OCI-LY7 (cell line): ENCODE measurements around the gene OAF. TPM values are rescaled to one million over a fixed set of nuclear protein-coding genes. Genes with fewer than 3 reads are reported as not detected.
"Not testable (repeated sequence)": the region's sequence is repeated elsewhere in the genome, so short reads cannot be mapped to it uniquely, and the experiment has no call there.

Experiments
- BruUV-seq: library from RNA; stranded (reverse); fragments of 400-500 nt; replicated peaks from 2 replicates; lab custom pipeline; 2021; lab: Mats Ljungman, UMichigan
- CTCF ChIA-PET: fragments of 300-600 bp; sonication (Branson Sonifier 250); formaldehyde crosslinking; loops from one replicate; lab custom pipeline; 2022; ENCODE audit warnings: antibody characterized with exemption; ENCODE audit not compliant: unreplicated experiment; lab: Charles Lee
- POLR2A ChIA-PET: fragments of 300-600 bp; sonication (Branson Sonifier 250); formaldehyde crosslinking; loops from one replicate; lab custom pipeline; 2022; ENCODE audit warnings: antibody characterized with exemption; lab: Charles Lee
- DNase-seq: peaks from one replicate; pipeline ENCODE4 v3.0.0-alpha.2; 2015; ENCODE audit warnings: low spot score
- H2AFZ ChIP-seq: fragments of 200-600 bp; sonication (generic), shearing (Covaris generic); 2 replicates; pipeline ENCODE4 v1.6.1; 2014; ENCODE audit warnings: mild to moderate bottlenecking, antibody characterized with exemption, low read length, moderate library complexity
- H3K27ac ChIP-seq: fragments of 200-600 bp; sonication (generic); 2 replicates; pipeline ENCODE4 v1.5.1; 2014; ENCODE audit warnings: mixed run types, low read depth, mild to moderate bottlenecking, moderate library complexity, low read length, inconsistent platforms; ENCODE audit not compliant: poor library complexity, severe bottlenecking
- H3K36me3 ChIP-seq: fragments of 200-600 bp; sonication (generic); 2 replicates; pipeline ENCODE4 v1.6.1; 2014; ENCODE audit warnings: mild to moderate bottlenecking, antibody characterized with exemption, low read length, moderate library complexity, mixed read lengths; ENCODE audit not compliant: insufficient read depth
- H3K4me1 ChIP-seq: fragments of 200-600 bp; sonication (generic); 2 replicates; pipeline ENCODE4 v1.5.1; 2014; ENCODE audit warnings: mild to moderate bottlenecking, low read length; ENCODE audit not compliant: insufficient read depth, poor library complexity, severe bottlenecking
- H3K4me2 ChIP-seq: fragments of 200-600 bp; sonication (generic); 2 replicates; pipeline ENCODE4 v1.6.1; 2014; ENCODE audit warnings: mild to moderate bottlenecking, low read length
- H3K4me3 ChIP-seq: fragments of 200-600 bp; sonication (generic); 2 replicates; pipeline ENCODE4 v1.5.1; 2014; ENCODE audit warnings: mild to moderate bottlenecking, low read depth, low read length; ENCODE audit not compliant: poor library complexity, severe bottlenecking
- H3K79me2 ChIP-seq: fragments of 200-600 bp; sonication (generic); 2 replicates; pipeline ENCODE4 v1.6.1; 2016; ENCODE audit warnings: low read depth, mild to moderate bottlenecking, low read length, moderate library complexity, mixed read lengths; ENCODE audit not compliant: insufficient read depth
- H3K9me2 ChIP-seq: fragments of 200-600 bp; sonication (generic); 2 replicates; pipeline ENCODE4 v1.6.1; 2016; ENCODE audit warnings: mild to moderate bottlenecking, low read length, mixed read lengths; ENCODE audit not compliant: insufficient read depth
- H3K9me3 ChIP-seq: fragments of 200-600 bp; sonication (generic); 2 replicates; pipeline ENCODE4 v1.6.1; 2014; ENCODE audit warnings: mild to moderate bottlenecking, mixed run types, low read length, mixed read lengths
- H4K20me1 ChIP-seq: fragments of 200-600 bp; sonication (generic); 2 replicates; pipeline ENCODE4 v1.6.1; 2014; ENCODE audit warnings: mild to moderate bottlenecking, antibody characterized with exemption, low read length, moderate library complexity, mixed read lengths; ENCODE audit not compliant: insufficient read depth
- CTCF ChIP-seq: fragments of 200-600 bp; sonication (generic); conservative IDR thresholded peaks from 2 replicates; pipeline ENCODE4 v1.5.1; 2014; ENCODE audit warnings: mild to moderate bottlenecking, antibody characterized with exemption, low read length, moderate library complexity, mixed read lengths
- EZH2phosphoT487 ChIP-seq: fragments of 200-600 bp; sonication (generic); IDR thresholded peaks from 2 replicates; pipeline ENCODE4 v1.6.1; 2018; ENCODE audit warnings: low read depth, borderline replicate concordance, mild to moderate bottlenecking, mixed run types, antibody characterized with exemption, low read length, moderate library complexity, mixed read lengths
- intact Hi-C: fragments of 100-400 bp; cut with micrococcal nuclease; formaldehyde crosslinking; loops from one replicate; pipeline ENCODE4 v1.10.0; 2022; ENCODE audit not compliant: unreplicated experiment
- total RNA-seq, 2 experiments: library from RNA; depleted of rRNA in 1 of 2; stranded (reverse); fragments of >200 nt in 1 of 2; shearing (Covaris generic) in 1 of 2; gene quantifications; 2 replicates each; pipeline ENCODE4 v1.2.3, GENCODE V29; 2014 to 2022

Gene OAF
- total RNA-seq, 2 experiments from 2014 or later, result 3.4 to 3.8 TPM

DNA sequence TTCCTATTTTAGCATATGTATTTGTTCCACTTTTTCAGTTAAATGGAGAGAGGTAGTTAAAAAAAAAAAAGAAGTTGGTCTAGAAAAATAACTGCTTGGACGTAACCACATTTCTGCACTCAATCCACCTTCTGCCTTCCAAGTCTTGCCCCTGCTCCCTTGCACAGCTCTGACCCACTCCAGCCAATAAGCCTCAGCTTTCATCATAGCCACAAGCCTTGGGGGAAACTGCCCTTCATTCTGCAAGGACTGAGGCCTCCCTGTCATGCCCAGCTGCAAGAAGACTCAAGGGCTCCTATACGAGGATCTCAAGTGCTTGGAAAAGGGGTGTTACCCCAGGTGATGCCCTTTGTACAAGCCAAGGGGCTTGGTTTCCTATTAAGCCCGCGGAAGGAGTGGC is 36.0 kb upstream of the OAF start:
- no peak overlapping the region for H3K4me3 ChIP-seq
- H2AFZ ChIP-seq, result no peak overlapping the region
- H3K4me2 ChIP-seq, result no peak overlapping the region
- H3K9me3 ChIP-seq, result no peaks in the 10 kb centered on the region
- no peaks in the 10 kb centered on the region for H3K79me2 ChIP-seq
- DNase-seq, result no peak
- H3K9me2 ChIP-seq, result no peaks in the 10 kb centered on the region
- CTCF ChIA-PET, result no interaction called here
- no peaks in the 10 kb centered on the region for H3K36me3 ChIP-seq
- H3K27ac ChIP-seq, result no peak overlapping the region
- BruUV-seq, result no TSS peak
- no peak for TF ChIP-seq CTCF
- no peak for TF ChIP-seq EZH2phosphoT487
- intact Hi-C loops, result no loop called here
- POLR2A ChIA-PET, result no interaction called here
- no peaks in the 10 kb centered on the region for H4K20me1 ChIP-seq
- no peaks in the 10 kb centered on the region for H3K4me1 ChIP-seq

- Histone ChIP-seq H3K4me1 (no peaks in the 10 kb centered on the region), H3K4me2 (no peak overlapping the region), H3K9me2 (no peaks in the 10 kb centered on the region), H3K9me3 (no peaks in the 10 kb centered on the region), H2AFZ (no peak overlapping the region), H3K36me3 (no peaks in the 10 kb centered on the region), H3K27ac (no peak overlapping the region), H3K79me2 (no peaks in the 10 kb centered on the region), H3K4me3 (no peak overlapping the region), H4K20me1 (no peaks in the 10 kb centered on the region)
- ChIA-PET POLR2A (no interaction called here), CTCF (no interaction called here)
- no peak for DNase-seq
- BruUV-seq, result no TSS peak
- TF ChIP-seq CTCF, result no peak
- no peak for TF ChIP-seq EZH2phosphoT487
- intact Hi-C loops, result no loop called here
Observed at GRCh38 chr11:120178561-120179056, 32.2 kb upstream of the OAF start.

DNA sequence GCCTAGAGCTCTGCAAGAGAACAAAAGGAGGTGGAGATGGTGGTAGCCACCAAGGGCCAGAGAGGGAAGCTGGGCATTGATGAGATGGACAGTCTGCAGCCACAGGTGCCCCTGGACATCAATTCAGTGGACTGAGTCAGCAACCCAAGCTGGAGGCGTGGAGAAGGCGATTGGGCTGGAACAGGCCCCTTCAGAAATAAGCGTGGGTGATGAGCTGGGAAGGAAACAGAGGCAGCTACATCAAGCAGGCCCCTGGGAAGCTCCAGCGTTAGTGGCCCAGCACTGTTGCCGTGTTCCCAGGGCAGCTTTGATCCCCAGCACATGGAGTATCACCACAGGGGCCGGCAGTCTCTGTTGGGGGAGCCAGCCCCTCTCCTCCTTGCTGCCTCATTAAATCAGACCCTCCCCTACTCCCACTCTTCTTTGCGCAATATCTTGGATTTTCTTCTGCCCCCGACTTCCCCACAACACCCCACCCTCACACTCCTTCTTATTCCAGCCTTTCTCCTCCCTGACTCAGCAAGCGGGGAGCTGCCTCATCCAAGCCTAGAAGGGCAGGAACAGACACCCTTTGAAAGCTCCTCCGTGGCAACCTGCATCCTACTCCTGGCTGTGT is 31.7 kb upstream of the OAF start:
- Histone ChIP-seq H3K4me3 (no peak overlapping the region), H3K9me3 (no peaks in the 10 kb centered on the region), H3K9me2 (no peaks in the 10 kb centered on the region), H2AFZ (no peak overlapping the region), H3K4me2 (no peak overlapping the region), H3K27ac (no peak overlapping the region), H3K36me3 (no peaks in the 10 kb centered on the region), H3K79me2 (no peaks in the 10 kb centered on the region), H4K20me1 (no peaks in the 10 kb centered on the region), H3K4me1 (no peaks in the 10 kb centered on the region)
- intact Hi-C loops, result no loop called here
- CTCF ChIA-PET, result no interaction called here
- no peak for TF ChIP-seq EZH2phosphoT487
- POLR2A ChIA-PET, result no interaction called here
- no peak for DNase-seq
- BruUV-seq, result no TSS peak

DNA sequence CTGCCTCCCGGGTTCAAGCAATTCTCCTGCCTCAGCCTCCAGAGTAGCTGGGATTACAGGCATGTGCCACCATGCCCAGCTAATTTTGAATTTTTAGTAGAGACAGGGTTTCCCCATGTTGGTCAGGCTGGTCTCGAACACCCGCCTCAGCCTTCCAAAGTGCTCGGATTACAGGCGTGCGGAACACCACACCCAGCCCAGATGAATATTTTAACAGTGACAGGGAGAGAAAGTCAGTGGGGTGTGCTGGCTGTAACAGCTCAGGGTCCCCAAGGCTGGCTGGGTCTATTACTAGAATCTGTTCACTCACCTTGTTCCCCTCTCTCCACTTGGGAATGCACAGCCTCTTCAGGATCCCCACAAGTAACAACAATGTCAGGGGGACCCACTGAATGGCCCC is 30.8 kb upstream of the OAF start:
- DNase-seq, H4K20me1 ChIP-seq, H3K36me3 ChIP-seq, H3K79me2 ChIP-seq, H3K4me1 ChIP-seq, H3K9me2 ChIP-seq, H3K4me2 ChIP-seq, H3K4me3 ChIP-seq, BruUV-seq, H2AFZ ChIP-seq, H3K9me3 ChIP-seq, H3K27ac ChIP-seq, CTCF ChIA-PET, intact Hi-C loops: not testable (repeated sequence)
- POLR2A ChIA-PET, result interaction anchor here (0.5 to 0.7 kb wide), 2 partner anchors 192 to 998 kb away, joined by 3 to 5 read pairs; no protein-coding TSS in a partner anchor
